Measurements from ENCODE around the gene CABP2.

The CABP2 gene

DNA sequence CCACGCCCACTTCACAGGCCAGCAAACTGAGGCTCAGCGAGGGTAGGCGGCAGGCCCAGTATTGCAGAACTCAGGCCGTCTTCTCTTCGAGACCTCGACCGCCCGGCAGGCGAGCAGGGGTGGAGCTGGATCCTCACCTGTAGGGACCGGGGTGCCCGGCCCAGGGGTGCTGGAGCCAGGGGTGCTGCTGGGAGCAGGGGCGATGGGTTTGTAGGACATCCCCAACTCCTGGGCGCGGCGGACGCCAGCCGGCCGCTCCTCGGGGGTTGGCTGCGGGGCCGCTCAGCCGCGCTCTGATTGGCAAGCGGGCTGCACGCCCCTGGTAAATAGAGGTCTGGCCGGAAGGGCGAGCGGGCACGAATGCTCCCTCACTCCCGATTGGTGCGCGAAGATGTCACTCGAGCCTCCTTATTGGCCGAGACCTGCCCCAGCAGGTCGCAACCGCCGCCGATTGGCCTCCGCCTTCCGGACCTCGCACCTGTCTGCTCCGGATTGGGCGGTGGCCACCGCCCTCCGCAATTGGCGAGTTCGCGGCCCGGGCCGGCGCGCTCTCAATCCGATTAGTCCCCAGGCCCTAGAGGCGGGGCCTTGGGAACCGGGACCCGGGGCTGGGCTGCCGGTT lies 15.3 kb downstream of the CABP2 start, which contains the start of gene CDK2AP2:
TSS of gene CDK2AP2 (minus strand) at position 299 of the 622 bp plus-strand sequence. CDS start at position 219, 80 bp downstream.
- DNase-seq (ENCODE audit: low read depth, low spot score), result peak; percentile 100

DNA sequence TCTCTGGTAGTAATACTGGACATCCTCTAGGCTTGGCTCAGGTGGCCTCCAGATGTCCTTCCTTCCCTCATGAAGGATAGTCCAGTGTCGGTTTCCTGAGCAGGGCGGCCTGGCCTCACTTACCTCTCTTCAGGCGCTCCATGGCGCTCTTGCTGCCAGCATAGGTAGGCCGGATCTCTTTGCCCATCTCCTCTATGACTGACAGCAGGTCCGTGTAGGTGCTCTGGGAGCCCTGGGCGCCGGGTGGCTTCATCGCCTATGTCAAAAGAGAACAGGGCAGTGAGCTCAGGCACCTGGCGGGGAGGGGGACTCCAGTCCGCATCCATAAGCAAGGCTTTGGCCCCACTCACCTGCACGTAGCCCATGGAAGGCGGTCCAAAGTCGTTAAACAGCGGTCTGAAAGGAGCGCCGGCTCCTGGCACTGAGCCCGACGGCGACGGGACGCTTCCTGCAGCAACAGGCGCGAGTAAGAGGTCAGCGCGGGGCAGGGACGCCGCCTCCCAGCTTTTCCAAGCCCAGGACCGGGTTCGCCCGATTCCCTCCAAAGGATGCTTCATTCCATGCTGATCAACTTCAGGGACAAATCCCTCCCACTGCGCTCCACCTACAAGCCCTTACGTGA lies 15.9 kb downstream of the CABP2 start:
- DNase-seq (ENCODE audit: low read depth, low spot score), result no peak

DNA sequence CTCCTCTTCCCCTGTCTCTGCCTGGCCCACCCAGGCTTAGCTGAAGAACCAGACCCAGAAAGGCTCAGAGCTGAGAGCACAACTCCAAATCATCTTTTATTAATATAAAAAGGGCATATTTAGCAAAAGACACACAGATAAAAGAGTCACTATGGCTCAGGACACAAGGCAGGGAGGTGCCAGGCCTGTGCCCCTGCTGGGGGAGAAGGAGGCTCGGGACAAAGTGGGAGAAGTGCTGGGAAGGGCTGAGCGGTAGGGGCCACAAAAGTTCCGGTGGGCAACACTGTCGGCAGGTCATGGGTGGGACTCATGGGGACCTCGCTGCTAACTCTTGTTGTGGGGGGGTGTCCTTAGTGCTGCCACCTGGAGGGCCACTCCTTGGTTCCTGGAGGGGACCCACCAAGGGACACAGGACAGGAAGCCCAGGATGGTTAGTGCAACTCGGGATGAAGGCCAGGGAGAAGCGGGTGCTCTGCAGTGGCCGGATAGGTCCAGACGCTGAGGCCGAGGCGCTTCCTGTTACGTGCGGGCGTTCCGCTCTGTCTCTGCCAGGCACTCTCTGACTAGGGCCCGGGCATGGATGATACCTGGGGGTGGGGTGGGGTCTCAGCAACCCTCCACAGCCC lies 16.7 kb downstream of the CABP2 start:
- DNase-seq (ENCODE audit: low read depth, low spot score), result no peak

DNA sequence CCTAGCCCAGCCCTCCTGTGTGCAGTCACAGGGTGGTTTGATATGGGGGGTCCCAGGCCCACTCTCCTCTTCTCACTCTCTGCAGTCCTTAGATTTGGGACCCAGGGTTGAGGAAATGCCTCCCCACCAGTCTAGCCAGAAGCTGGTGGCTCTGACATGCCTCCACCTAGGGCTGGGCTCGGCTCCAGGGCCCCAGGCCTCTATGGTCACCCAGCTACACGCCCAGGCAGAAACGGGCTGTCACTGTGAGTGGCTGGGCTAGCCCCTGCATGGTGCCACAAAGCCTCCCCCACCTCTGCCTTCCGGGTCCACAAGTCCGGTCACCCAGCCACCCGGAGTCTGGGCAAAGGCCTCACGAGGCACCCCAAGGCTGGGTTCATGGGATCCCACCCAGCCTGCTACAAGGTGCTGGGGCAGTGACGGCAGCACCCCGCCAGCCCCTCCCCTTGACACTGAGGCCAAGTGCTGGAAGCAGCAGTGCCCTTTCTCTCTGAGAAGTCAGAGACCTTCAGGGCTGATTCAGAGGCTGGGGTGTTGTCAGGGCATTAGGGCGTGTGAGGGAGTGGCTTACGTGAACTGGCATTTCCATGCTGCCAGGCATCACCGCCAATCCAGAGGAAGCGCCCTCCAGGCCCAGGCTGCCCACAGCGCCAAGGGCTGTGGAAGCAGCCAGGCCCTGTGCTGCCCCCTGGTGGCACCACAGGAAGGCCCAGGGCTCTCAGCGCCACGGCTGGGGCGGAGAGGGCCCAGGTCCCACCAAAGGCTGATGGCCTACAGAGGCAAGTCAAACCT lies 17.4 kb downstream of the CABP2 start:
- peak; percentile 96 for DNase-seq (ENCODE audit: low read depth, low spot score)

DNA sequence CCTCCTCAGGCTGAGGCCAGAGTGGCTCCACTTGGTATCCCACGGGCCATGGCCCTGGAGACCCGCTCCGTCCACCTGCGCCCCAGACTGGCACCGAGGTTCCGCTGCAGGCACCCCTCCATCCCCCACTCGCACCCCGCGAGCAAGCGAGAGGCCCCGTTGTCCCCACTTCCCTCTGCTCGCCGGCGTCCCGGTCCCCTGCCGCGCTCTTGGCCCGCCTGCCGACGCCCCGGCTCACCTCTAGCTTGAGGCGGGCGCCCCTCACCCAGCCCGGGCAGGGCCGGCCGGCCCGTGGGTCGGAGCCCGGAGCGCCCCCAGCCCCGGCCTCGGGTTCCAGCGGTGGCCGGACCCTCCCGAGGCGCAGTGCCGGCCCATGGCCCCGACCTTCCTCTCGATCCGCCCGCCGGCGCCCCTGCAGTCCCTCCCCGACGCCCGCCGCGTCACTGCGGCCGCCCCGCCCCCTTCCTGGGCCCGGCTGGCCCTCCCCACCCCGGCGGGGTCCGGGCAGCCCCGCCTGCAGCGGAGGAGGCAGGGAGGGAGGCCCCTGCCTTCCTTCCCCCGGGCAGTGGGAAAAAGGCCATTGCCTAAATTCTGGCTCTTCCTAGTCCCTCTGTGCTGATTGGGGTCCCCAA lies 18.2 kb downstream of the CABP2 start, which contains the start of gene PITPNM1:
TSS of gene PITPNM1 (minus strand) at position 414 of the 632 bp plus-strand sequence. CDS start 1,183 bp downstream, outside the sequence.
- peak; percentile 86 for DNase-seq (ENCODE audit: low read depth, low spot score)

DNA sequence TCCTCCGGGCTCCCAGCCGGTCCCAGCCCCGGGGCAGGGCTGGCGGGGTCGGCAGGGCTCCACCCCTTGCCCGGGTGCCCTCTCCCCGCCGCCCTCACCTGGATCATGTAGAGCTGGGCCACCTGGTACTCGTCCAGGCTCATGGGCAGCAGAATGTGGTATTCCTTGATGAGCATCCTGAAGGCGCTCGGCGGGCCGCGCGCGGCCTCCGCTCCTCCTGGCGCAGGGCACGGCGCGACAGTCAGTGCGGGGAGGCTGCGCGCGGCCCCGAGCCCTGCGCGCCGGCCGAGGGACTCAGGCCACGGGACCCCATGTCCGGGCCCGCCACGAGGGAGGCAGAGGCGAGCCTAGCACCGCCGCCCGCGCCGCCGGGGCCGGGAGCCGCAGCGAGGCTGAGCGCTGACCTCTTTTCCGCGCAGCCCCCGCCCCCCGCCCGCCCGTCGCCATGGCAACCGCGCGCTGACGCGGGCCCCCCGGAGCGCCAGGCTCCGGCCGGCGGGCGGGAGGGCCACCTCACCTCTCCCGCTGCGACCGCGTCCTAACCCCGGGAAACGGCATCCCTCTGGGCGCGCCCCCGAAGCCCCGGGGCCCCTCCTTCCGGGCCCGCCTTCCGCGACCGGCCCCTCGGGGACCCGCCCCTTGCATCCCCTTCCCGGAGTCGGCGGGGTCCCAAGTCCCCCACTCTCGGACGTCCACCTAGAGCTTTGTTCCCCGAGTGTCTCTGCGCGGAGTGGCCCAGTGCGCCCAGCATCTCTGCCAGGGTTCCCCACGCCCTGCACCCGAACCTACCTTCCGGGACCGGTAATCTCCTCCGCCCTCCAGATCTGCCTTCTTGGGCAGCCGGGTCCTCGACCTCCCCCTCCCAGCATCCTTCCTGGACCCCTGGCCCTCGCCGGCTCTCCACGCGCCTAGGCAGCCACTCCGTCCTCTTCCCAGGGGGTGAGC lies 19.0 kb downstream of the CABP2 start:
- DNase-seq (ENCODE audit: low read depth, low spot score), result peak; percentile 73

DNA sequence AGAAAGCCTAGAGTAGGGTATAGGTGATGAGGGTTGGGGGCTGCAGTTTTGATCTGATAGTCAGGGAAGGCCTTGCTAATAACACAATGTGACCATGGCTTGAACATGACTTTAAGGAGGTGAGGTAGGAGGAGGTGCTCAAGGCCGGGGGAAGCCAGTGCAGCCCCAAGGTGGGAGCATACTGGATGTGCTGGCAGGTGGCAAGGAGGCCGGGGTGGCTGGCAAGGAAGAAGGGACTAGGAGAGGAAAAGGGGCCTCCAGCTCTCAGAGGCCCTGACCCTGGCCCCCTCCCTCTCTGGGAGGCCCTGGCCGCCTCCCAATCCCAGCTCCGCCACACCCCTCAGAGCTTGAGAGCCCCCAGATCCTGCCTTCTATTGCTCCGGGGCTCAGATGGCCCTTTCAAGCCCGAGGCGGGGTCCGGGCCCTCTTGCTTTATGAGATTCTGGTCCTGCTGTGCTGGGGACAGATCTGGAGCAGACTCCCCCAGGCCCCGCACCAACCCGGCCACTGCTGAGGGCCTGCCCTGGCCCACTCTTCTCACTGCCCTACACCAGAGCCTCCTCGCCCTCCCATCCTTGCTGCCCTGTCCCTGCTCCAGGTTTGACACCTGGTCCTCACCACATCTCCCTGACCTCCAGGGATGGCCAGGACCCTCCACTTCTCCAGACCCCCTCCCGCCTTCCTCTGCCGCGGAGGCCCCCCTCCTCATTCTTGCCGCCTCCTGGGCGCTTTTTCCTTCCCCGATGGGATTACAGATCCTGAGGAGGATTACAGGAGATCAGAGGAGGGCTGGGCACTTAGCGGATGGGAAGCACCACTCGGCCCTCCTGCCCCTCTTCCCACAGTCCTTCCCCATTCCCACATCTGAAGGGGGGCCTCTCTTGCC lies 19.9 kb downstream of the CABP2 start:
- no peak for DNase-seq (ENCODE audit: low read depth, low spot score)

DNA sequence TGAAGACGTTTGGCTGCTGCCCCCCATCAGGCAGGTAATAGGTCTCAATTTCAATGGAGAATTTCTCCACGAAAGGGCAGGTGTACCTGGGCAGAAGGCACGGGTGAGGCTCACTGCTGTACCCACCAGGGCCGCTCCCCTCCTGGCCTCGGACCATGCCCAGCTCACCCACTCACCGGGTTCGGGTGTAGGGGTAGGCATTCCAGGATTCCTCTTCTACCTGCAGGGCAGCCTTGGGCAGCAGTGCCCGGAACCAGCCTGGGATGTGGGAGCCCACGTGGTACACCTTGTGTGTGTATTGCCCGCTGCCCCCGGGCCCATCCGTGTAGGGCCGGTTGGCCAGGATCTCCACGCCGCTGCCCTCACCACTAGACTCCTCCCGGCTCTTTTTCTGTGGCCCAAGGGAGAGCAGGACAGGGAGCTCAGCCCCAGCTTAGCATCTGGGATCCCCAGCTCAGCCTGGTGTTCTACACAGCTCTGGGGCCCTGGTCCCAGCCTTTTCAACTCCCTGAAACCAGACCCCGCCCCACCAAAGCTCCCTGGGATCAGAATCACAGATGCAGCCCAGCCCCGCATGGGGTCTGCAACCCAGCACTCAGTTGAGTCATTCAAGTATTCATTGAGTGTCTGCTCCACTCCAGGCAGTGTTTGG lies 20.8 kb downstream of the CABP2 start:
- DNase-seq (ENCODE audit: low read depth, low spot score), result no peak

DNA sequence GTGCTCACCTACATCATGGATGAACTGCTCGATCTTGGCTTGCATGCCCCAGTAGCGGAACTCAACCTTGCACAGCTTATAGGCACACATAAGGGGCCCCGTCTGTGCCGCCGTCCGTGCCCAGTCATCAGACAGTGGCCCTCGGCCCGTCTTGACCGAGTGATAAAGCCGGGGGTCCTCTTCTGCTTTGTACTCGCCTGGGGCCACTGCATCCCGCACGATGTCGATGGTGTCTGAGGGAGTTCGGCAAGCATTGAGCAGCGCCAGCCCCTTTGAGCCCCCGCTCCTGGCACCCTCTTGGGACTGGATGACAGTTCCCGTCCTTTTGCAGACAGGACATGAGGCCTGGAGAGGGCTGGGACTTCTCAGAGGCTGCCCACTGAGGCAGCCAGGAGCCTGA lies 21.4 kb downstream of the CABP2 start:
- DNase-seq (ENCODE audit: low read depth, low spot score), result no peak

DNA sequence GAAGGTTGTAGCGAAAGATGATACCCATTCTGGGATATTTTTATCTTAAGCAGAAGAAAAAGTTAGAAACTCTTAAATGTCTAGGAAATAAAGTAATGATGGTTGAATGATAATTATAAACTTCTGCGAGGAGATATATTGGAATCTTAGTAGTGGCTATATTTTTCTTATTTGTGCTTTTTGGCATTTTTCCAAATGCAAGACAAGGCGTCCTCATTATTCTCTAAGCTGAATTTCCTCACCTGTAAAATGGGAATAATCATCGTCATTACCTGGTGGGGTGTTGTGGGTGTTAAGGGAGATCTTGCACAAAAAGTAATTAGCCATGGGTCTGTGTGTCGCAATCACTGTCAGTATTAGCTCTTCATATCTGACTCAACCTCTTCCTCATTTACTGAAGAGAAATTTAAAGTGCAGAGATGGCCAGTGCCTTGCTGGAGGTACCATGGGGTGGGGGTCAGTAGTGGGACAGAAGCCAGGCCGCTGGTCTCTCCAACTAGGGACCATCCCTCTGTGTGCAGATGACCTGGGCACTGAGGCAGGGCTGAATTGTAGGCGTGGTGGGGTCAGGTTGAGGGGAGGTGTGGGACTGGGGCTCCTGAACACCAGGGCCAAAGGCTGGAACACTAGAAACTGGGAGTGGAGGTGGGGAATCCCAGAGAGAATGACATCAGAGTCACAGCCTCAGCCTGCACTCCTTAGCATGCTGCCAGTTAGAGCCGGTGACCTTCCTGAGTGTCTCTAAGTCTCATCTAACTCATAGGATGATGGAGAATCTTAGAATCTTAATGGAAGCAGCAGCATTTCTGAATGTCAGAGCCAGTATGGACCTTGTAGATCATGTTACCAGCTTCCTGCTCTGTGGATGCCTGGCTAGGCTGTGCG lies 22.2 kb downstream of the CABP2 start:
- no peak for DNase-seq (ENCODE audit: low read depth, low spot score)

DNA sequence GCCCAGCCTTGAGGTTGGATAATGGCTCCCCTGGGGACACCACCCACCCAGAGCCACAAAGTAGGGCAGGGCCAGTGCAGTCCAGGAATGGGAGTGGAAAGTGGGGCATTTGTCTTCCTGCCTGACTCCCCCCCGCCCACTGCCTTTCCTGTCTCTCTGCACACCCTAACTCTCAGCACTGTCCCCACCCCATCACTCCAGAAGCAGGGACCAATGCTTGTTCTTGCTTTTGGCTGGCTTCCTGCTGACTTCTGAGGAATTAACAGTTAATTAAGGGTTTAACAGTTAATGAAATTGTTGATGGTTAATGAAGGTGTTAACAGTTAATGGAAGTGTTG lies 22.8 kb downstream of the CABP2 start:
- no peak for DNase-seq (ENCODE audit: low read depth, low spot score)

DNA sequence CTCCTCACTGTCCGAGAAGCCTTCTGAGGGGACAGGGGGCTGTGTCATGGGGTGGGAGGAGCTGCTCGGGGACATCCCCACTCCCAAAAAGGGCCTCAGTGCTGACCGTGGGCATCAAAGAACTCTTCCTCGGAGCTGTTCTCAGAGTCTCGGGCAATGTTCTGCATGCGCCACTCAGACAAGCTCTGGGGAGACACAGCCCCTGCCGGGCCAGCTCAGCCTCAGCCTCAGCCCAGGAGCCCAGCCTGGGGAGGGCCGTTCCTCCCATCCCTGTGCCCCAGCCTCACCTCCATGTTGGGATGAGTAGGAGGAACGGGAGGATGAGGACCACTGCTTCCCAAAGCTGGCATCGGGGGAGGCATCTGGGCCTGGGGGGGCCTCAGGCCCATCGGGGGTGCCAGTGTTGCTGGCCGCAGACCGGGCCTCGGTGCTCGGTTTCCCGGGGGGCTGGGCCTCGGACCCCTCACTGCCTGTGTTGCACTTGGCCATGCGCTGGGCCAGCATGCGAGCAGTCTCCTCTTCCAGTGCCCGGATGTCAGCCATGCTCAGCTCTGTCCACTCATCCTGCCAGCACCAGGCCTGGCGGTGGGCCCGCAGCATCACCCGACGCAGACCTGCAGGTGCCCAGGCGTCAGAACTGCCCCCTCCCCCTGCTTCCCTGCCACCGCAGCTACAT lies 23.3 kb downstream of the CABP2 start:
- no peak for DNase-seq (ENCODE audit: low read depth, low spot score)

DNA sequence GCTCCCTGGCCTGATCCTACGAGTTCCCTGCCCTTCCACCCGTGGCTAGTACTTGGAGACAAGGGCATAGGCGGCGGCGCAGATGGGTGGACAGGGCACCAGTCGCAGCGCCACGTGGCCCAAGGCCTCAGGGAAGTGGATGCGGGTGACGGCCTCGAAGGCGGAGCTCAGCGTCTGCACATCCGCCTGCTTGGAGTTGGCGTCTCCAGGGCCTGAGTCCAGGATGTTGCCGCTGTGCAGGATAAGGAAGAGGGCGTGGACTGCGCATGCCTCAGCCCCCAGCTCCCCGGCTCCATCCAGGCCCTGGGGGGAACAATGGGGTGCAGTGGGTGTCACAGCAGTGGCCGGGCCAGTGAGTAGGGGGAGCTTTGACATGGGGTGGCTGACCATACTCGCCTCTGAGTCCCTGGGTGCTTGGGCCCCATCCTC lies 24.7 kb downstream of the CABP2 start:
- DNase-seq (ENCODE audit: low read depth, low spot score), result no peak

DNA sequence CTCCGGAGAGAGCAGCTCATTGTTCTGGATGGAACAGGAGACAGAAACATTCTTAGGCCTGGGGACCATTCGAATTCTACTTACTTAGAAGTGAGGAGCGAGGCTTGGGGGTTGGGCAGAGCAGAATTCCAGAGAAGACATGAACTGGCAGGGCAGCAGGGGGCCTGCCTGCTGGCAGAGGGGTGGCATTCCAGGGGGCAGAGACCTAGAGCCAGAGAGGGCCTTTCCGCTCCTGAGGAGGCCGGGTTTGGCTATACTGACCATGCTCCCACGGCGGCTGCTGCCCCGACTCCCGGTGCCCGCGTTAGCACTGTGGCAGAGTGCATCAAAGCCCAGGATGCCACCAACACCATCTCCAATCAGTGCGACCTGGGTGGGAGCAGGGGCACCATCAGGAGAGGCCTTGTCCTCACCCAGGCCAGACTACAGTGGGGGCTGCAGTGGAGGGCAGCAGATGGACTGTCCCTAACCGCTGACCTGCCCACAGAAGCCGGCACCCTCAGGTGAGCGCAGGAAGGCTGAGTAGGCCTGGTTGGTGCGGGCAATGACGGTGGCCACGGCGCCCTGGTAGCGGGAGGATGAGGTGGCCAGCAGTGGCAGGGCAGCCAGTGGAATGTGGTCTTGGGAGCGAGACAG lies 25.5 kb downstream of the CABP2 start:
- no peak for DNase-seq (ENCODE audit: low read depth, low spot score)

DNA sequence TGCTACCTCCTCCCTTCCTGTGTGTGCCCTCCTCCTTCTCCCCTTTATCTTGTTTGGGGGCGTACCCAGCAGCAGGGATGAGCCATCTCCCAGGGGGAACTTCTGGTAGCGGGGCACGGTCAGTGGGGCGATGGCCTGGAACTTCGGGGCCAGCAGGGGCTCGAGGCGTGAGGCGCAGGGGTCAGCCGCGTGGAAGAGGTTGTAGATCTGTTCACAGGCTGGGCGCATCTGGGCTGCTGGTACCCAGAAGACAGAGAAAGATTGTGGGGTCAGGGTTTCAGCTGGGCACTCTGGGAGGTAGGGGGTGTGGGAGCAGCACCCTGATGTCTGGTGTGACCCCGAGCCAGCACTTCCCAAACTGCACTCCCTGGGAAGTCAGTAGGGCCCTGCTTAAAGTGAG lies 27.1 kb downstream of the CABP2 start:
- no peak for DNase-seq (ENCODE audit: low read depth, low spot score)

DNA sequence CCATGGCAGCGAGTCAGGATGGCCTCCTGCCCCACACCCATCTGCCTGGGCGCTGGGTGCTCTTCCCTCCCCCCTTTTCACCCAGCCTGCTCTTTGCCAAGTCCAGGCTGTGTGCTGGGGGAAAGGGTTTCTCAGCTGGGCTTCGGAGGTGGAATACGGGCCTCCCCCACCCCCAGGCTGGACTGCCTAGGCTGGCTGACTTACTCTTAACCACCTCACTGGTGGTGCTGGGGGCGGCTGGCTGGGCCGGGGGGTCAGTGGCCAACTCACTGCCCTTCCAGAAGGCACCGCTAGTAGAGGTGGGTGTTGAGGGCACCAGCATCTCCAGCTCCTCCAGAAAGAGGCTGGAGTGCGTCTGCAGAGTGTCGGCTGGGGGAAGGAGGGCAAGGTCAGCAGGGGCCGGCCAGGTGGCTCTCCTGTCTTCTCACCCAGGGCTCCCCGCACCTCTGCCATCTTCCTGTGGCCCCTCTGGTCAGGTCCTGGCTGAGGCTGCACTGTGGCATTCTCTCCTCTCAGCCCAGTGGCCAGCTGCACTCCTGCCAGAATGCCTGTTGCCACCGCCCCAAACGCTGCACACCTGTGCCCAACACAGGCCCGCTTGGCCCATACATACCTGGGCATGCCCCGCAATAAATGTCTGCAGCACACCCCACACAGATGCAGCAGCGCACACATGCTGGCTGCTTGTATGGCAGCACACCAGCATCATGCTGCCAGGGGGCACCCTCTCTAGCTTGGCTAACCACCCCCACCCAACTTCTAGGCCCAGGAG lies 27.8 kb downstream of the CABP2 start:
- DNase-seq (ENCODE audit: low read depth, low spot score), result no peak

All from astrocyte of the hippocampus (primary cell).